HCT116 (cell line): ENCODE data around the gene KAT14. TPM values are rescaled to one million over a fixed set of nuclear protein-coding genes. Genes with fewer than 3 reads are reported as not detected.

Experiments
- ATAC-seq: fragments of 200-7000 bp; cut with Tn5 transposase; 2 replicates; pipeline ENCODE4 v1.9.1; 2020; ENCODE audit warnings: mild to moderate bottlenecking, moderate library complexity
- BruUV-seq: library from RNA; stranded (reverse); fragments of 400-500 nt; replicated peaks from 2 replicates; lab custom pipeline; 2021; lab: Mats Ljungman, UMichigan
- CTCF ChIA-PET: fragments of 300-600 bp; sonication (Branson Sonifier 250); formaldehyde crosslinking; loops from one replicate; lab custom pipeline; 2021; ENCODE audit warnings: antibody characterized with exemption; lab: Charles Lee
- POLR2A ChIA-PET: fragments of 300-600, 350-600 bp; sonication (Branson Sonifier 250); formaldehyde crosslinking; loops from one replicate; lab custom pipeline; 2021; ENCODE audit warnings: antibody characterized with exemption; lab: Charles Lee
- RAD21 ChIA-PET, 2 experiments: fragments of 300-600 bp; sonication (Branson Sonifier 250); formaldehyde crosslinking; loops; one replicate each; lab custom pipeline; 2023; ENCODE audit warnings: low total read pairs in 2 of 2; ENCODE audit not compliant: uncharacterized antibody in 2 of 2, unreplicated experiment in 2 of 2, low non-redundant PET in 1 of 2; lab: Charles Lee
- DNase-seq: peaks from one replicate; pipeline ENCODE4 v3.0.0-alpha.2; 2010; ENCODE audit warnings: low read depth, low spot score
- H2AFZ ChIP-seq: fragments of 200-600 bp; shearing (Covaris generic), sonication (generic); 2 replicates; pipeline ENCODE4 v1.6.1; 2017; ENCODE audit warnings: low read depth, mixed run types, mixed read lengths, antibody characterized with exemption, low read length; ENCODE audit not compliant: poor library complexity, severe bottlenecking
- H3K27ac ChIP-seq: 2 replicates; pipeline ENCODE4 v1.5.1; 2012; ENCODE audit warnings: low read depth, low read length
- H3K27me3 ChIP-seq: fragments of 200-600 bp; sonication (generic); 2 replicates; pipeline ENCODE4 v1.6.1; 2016; ENCODE audit warnings: mixed run types, low read length, mixed read lengths; ENCODE audit not compliant: insufficient read depth
- H3K36me3 ChIP-seq, 2 experiments: fragments of 200-500 bp in 1 of 2; fragments of 200-600 bp in 1 of 2; sonication (Bioruptor generic) in 1 of 2; sonication (generic) in 1 of 2; 2 replicates each; pipeline versions ENCODE4 v1.5.1 to v1.6.1; 2014 to 2016; ENCODE audit warnings: low read length in 2 of 2, inconsistent platforms in 1 of 2, mixed read lengths in 1 of 2, mixed run types in 1 of 2; ENCODE audit not compliant: insufficient read depth in 2 of 2, control insufficient read depth in 1 of 2
- H3K4me1 ChIP-seq, 2 experiments: fragments of 200-600 bp in 1 of 2; sonication (generic) in 1 of 2; 2 replicates each; pipeline versions ENCODE4 v1.5.1 to v1.6.1; 2012 to 2017; ENCODE audit warnings: low read length in 2 of 2, inconsistent platforms in 1 of 2, mild to moderate bottlenecking in 1 of 2, mixed read lengths in 1 of 2, mixed run types in 1 of 2, moderate library complexity in 1 of 2; ENCODE audit not compliant: insufficient read depth in 2 of 2, control insufficient read depth in 1 of 2
- H3K4me2 ChIP-seq: fragments of 200-600 bp; sonication (generic); 2 replicates; pipeline ENCODE4 v1.6.1; 2017; ENCODE audit warnings: mixed run types, low read length, mixed read lengths
- H3K4me3 ChIP-seq, 2 experiments: fragments of 200-600 bp in 1 of 2; sonication (generic) in 1 of 2; replicated peaks in 1 of 2; 2 replicates each; pipeline ENCODE4 v1.5.1; 2011 to 2016; ENCODE audit warnings: low read length in 2 of 2, control low read depth in 1 of 2, low read depth in 1 of 2, mild to moderate bottlenecking in 1 of 2, mixed read lengths in 1 of 2, mixed run types in 1 of 2
- H3K79me2 ChIP-seq: fragments of 200-600 bp; sonication (generic); 2 replicates; pipeline ENCODE4 v1.6.1; 2017; ENCODE audit warnings: mild to moderate bottlenecking, mixed run types, low read length, moderate library complexity, mixed read lengths; ENCODE audit not compliant: insufficient read depth
- H3K9ac ChIP-seq: fragments of 200-600 bp; sonication (generic); 2 replicates; pipeline ENCODE4 v1.6.1; 2016; ENCODE audit warnings: low read length, mixed read lengths
- H3K9me2 ChIP-seq: fragments of 200-600 bp; sonication (generic), shearing (Covaris generic); 2 replicates; pipeline ENCODE4 v1.6.1; 2017; ENCODE audit warnings: mixed run types, mild to moderate bottlenecking, moderate library complexity; ENCODE audit not compliant: insufficient read depth
- H3K9me3 ChIP-seq, 2 experiments: fragments of 200-500 bp in 1 of 2; fragments of 200-600 bp in 1 of 2; sonication (Bioruptor generic) in 1 of 2; sonication (generic) in 1 of 2; 2 replicates each; pipeline ENCODE4 v1.6.1; 2014 to 2017; ENCODE audit warnings: low read length in 2 of 2, mixed read lengths in 2 of 2, inconsistent platforms in 1 of 2, low read depth in 1 of 2, mild to moderate bottlenecking in 1 of 2, mixed run types in 1 of 2, moderate library complexity in 1 of 2; ENCODE audit not compliant: control insufficient read depth in 1 of 2, insufficient read depth in 1 of 2
- H4K20me1 ChIP-seq: fragments of 200-600 bp; sonication (generic), shearing (Covaris generic); 2 replicates; pipeline ENCODE4 v1.6.1; 2017; ENCODE audit warnings: mixed run types, mild to moderate bottlenecking, moderate library complexity; ENCODE audit not compliant: insufficient read depth
- CEBPB ChIP-seq: IDR thresholded peaks from 2 replicates; pipeline ENCODE4 v1.6.1; 2012; ENCODE audit warnings: low read depth
- MAX ChIP-seq: IDR thresholded peaks from 2 replicates; pipeline ENCODE4 v1.6.1; 2012
- POLR2AphosphoS5 ChIP-seq: IDR thresholded peaks from 2 replicates; pipeline ENCODE4 v1.6.1; 2011; ENCODE audit warnings: mild to moderate bottlenecking, low read depth, low read length, moderate library complexity
- REST ChIP-seq: IDR thresholded peaks from 2 replicates; pipeline ENCODE4 v1.6.1; 2012; ENCODE audit warnings: low read depth
- ZNF274 ChIP-seq: fragments of 200-500 bp; sonication (Bioruptor generic); IDR thresholded peaks from 2 replicates; pipeline ENCODE4 v1.6.1; 2014; ENCODE audit warnings: mild to moderate bottlenecking, low read depth, low read length, inconsistent platforms
- intact Hi-C: fragments of 100-400 bp; cut with micrococcal nuclease; formaldehyde crosslinking; loops from 2 replicates; pipeline ENCODE4 v1.10.0; 2022
- total RNA-seq: library from RNA; stranded (reverse); gene quantifications from one replicate; pipeline ENCODE4 v1.2.1, GENCODE V29; 2021; ENCODE audit not compliant: unreplicated experiment

KAT14 gene
- total RNA-seq, 1 experiment from 2014 or later = 11.4 TPM

- H3K79me2 ChIP-seq = no peaks in the 10 kb centered on the region
- BruUV-seq = no TSS peak
- no peak overlapping the region for H3K4me3 ChIP-seq
- no peaks in the 10 kb centered on the region for H3K36me3 ChIP-seq
- no peaks in the 10 kb centered on the region for H3K27me3 ChIP-seq
- H3K9me2 ChIP-seq = no peaks in the 10 kb centered on the region
- H2AFZ ChIP-seq = no peak overlapping the region
- TF ChIP-seq ZNF274 (no peak), MAX (no peak), POLR2AphosphoS5 (no peak), CEBPB (no peak), REST (no peak)
- H3K9me3 ChIP-seq = no peaks in the 10 kb centered on the region
- CTCF ChIA-PET = no interaction called here
- H4K20me1 ChIP-seq = no peaks in the 10 kb centered on the region
- POLR2A ChIA-PET = no interaction called here
- DNase-seq (no peak), ATAC-seq (no peak)
- H3K27ac ChIP-seq = no peak overlapping the region
- no peak overlapping the region for H3K4me2 ChIP-seq
- intact Hi-C loops = no loop called here
- RAD21 ChIA-PET = no interaction called here
- H3K4me1 ChIP-seq = no peaks in the 10 kb centered on the region
- no peak overlapping the region for H3K9ac ChIP-seq
Observed at GRCh38 chr20:18101125-18101810, 36.4 kb upstream of the KAT14 start.
